ENCODE measurements around the gene MYH3. TPM values are rescaled to one million over a fixed set of nuclear protein-coding genes. Genes with fewer than 3 reads are reported as not detected.

MYH3 gene
- total RNA-seq, 1 experiment from 2014 or later: 1.6 TPM

DNA sequence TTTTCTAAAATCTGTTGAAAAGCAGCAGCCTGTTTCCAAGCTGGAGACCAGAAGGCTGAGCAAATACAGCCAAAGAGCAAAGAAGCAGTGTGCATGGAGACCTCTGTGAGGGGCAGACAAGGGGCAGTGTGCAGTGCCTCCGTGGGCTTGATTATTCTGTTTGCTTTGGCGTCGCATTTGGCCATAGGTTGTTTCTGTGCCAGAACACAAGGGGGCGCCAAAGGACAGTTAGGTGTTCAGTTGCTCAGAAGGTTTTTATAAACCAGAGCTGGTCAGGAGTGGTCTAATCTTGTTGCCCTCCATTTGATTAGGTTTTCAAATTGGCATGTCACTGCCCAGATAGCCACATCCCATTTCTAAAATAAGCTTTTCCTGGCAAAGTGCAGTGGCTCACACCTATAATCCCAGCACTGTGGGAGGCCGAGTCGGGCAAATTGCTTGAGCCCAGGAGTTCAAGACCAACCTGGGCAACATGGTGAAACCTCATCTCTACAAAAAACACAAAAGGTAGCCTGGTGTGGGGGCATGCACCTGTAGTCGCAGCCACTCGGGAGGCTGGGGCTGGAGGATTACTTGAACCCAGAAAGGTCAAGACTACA lies 10.6 kb downstream of the MYH3 start:
- ATAC-seq (peak; percentile 90), DNase-seq (ENCODE audit: low spot score) (peak; percentile 83)
- ChIA-PET CTCF (interaction anchor here (0.6 to 4.8 kb wide), 43 partner anchors 8 to 1351 kb away, joined by 3 to 63 read pairs (median 5); partner anchors contain the start of genes MYH2, MYH3 and ZNF18), POLR2A (interaction anchor here (0.6 kb wide), 1 partner anchor 18 kb away, joined by 3 read pairs; no protein-coding TSS in a partner anchor)
- no peak overlapping the region for H3K27ac Mint-ChIP-seq
- H3K36me3 Mint-ChIP-seq: no peaks in the 10 kb centered on the region
- H3K4me3 Mint-ChIP-seq: no peak overlapping the region
- TF ChIP-seq, protein P1, sequence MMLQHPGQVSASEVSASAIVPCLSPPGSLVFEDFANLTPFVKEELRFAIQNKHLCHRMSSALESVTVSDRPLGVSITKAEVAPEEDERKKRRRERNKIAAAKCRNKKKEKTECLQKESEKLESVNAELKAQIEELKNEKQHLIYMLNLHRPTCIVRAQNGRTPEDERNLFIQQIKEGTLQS (CRISPR knock-in tag; conservative IDR thresholded peaks at IDR 0.05): no peak
- TF ChIP-seq ZNF396 (CRISPR knock-in tag; IDR thresholded peaks at IDR 0.05; ENCODE audit: borderline replicate concordance): no peak
- TF ChIP-seq, protein P2, sequence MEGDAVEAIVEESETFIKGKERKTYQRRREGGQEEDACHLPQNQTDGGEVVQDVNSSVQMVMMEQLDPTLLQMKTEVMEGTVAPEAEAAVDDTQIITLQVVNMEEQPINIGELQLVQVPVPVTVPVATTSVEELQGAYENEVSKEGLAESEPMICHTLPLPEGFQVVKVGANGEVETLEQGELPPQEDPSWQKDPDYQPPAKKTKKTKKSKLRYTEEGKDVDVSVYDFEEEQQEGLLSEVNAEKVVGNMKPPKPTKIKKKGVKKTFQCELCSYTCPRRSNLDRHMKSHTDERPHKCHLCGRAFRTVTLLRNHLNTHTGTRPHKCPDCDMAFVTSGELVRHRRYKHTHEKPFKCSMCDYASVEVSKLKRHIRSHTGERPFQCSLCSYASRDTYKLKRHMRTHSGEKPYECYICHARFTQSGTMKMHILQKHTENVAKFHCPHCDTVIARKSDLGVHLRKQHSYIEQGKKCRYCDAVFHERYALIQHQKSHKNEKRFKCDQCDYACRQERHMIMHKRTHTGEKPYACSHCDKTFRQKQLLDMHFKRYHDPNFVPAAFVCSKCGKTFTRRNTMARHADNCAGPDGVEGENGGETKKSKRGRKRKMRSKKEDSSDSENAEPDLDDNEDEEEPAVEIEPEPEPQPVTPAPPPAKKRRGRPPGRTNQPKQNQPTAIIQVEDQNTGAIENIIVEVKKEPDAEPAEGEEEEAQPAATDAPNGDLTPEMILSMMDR (IDR thresholded peaks at IDR 0.05): peak; percentile 67
- TF ChIP-seq, protein P3, sequence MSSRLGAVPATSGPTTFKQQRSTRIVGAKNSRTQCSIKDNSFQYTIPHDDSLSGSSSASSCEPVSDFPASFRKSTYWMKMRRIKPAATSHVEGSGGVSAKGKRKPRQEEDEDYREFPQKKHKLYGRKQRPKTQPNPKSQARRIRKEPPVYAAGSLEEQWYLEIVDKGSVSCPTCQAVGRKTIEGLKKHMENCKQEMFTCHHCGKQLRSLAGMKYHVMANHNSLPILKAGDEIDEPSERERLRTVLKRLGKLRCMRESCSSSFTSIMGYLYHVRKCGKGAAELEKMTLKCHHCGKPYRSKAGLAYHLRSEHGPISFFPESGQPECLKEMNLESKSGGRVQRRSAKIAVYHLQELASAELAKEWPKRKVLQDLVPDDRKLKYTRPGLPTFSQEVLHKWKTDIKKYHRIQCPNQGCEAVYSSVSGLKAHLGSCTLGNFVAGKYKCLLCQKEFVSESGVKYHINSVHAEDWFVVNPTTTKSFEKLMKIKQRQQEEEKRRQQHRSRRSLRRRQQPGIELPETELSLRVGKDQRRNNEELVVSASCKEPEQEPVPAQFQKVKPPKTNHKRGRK (CRISPR knock-in tag; IDR thresholded peaks at IDR 0.05; ENCODE audit: borderline replicate concordance): no peak
- no peaks in the 10 kb centered on the region for H3K9me3 Mint-ChIP-seq
- H3K27me3 Mint-ChIP-seq (ENCODE audit: low read depth): no peaks in the 10 kb centered on the region
- H3K4me1 Mint-ChIP-seq: no peaks in the 10 kb centered on the region

DNA sequence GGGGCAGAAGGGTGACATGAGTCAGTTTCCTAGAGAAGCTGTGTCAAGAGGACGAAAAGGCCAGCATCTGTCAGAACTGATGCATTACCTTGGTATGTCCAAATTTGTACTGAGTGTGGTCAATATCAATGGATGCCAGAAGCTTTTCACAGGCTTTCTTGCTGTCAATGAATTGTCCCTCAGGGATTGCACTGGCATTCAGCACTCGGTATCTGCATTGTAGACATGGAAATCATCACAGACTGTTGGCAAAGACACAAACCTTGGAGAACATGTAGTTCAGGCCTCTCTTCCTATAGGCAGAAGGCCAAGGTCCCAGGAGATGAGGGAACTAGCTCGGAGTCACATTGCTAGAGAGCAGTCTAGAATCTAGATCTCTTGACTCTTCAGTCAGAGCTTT lies 16.6 kb downstream of the MYH3 start:
- Mint-ChIP-seq H3K36me3 (peaks cover 4% of the 10 kb centered on the region; the same call in 1 of the 2 replicates), H3K4me1 (no peaks in the 10 kb centered on the region), H3K27me3 (ENCODE audit: low read depth) (no peaks in the 10 kb centered on the region), H3K9me3 (no peaks in the 10 kb centered on the region), H3K27ac (no peak overlapping the region), H3K4me3 (no peak overlapping the region)
- CTCF ChIA-PET: interaction anchor here (0.7 to 5.2 kb wide), 2 partner anchors 11 to 22 kb away, joined by 3 to 51 read pairs; no protein-coding TSS in a partner anchor
- no peak for ATAC-seq
- DNase-seq (ENCODE audit: low spot score): no peak
- TF ChIP-seq TCF7 (CRISPR knock-in tag; IDR thresholded peaks at IDR 0.05; ENCODE audit: low read depth) (no peak), ZNF416 (CRISPR knock-in tag; IDR thresholded peaks at IDR 0.05) (no peak), JUN (CRISPR knock-in tag; IDR thresholded peaks at IDR 0.05) (no peak), NFYB (CRISPR knock-in tag; conservative IDR thresholded peaks at IDR 0.05; ENCODE audit: low read depth) (no peak), NFE2L1 (CRISPR knock-in tag; IDR thresholded peaks at IDR 0.05) (no peak), ZNF671 (CRISPR knock-in tag; IDR thresholded peaks at IDR 0.05) (no peak), ZNF396 (CRISPR knock-in tag; IDR thresholded peaks at IDR 0.05; ENCODE audit: borderline replicate concordance) (no peak)
- TF ChIP-seq, protein P4, sequence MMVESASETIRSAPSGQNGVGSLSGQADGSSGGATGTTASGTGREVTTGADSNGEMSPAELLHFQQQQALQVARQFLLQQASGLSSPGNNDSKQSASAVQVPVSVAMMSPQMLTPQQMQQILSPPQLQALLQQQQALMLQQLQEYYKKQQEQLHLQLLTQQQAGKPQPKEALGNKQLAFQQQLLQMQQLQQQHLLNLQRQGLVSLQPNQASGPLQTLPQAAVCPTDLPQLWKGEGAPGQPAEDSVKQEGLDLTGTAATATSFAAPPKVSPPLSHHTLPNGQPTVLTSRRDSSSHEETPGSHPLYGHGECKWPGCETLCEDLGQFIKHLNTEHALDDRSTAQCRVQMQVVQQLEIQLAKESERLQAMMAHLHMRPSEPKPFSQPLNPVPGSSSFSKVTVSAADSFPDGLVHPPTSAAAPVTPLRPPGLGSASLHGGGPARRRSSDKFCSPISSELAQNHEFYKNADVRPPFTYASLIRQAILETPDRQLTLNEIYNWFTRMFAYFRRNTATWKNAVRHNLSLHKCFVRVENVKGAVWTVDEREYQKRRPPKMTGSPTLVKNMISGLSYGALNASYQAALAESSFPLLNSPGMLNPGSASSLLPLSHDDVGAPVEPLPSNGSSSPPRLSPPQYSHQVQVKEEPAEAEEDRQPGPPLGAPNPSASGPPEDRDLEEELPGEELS (CRISPR knock-in tag; IDR thresholded peaks at IDR 0.05): no peak
- TF ChIP-seq, protein P5, sequence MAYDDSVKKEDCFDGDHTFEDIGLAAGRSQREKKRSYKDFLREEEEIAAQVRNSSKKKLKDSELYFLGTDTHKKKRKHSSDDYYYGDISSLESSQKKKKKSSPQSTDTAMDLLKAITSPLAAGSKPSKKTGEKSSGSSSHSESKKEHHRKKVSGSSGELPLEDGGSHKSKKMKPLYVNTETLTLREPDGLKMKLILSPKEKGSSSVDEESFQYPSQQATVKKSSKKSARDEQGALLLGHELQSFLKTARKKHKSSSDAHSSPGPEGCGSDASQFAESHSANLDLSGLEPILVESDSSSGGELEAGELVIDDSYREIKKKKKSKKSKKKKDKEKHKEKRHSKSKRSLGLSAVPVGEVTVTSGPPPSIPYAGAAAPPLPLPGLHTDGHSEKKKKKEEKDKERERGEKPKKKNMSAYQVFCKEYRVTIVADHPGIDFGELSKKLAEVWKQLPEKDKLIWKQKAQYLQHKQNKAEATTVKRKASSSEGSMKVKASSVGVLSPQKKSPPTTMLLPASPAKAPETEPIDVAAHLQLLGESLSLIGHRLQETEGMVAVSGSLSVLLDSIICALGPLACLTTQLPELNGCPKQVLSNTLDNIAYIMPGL (CRISPR knock-in tag; IDR thresholded peaks at IDR 0.05): no peak
- TF ChIP-seq, protein P6, sequence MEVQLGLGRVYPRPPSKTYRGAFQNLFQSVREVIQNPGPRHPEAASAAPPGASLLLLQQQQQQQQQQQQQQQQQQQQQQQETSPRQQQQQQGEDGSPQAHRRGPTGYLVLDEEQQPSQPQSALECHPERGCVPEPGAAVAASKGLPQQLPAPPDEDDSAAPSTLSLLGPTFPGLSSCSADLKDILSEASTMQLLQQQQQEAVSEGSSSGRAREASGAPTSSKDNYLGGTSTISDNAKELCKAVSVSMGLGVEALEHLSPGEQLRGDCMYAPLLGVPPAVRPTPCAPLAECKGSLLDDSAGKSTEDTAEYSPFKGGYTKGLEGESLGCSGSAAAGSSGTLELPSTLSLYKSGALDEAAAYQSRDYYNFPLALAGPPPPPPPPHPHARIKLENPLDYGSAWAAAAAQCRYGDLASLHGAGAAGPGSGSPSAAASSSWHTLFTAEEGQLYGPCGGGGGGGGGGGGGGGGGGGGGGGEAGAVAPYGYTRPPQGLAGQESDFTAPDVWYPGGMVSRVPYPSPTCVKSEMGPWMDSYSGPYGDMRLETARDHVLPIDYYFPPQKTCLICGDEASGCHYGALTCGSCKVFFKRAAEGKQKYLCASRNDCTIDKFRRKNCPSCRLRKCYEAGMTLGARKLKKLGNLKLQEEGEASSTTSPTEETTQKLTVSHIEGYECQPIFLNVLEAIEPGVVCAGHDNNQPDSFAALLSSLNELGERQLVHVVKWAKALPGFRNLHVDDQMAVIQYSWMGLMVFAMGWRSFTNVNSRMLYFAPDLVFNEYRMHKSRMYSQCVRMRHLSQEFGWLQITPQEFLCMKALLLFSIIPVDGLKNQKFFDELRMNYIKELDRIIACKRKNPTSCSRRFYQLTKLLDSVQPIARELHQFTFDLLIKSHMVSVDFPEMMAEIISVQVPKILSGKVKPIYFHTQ (CRISPR knock-in tag; IDR thresholded peaks at IDR 0.05): no peak
- TF ChIP-seq, protein P7, sequence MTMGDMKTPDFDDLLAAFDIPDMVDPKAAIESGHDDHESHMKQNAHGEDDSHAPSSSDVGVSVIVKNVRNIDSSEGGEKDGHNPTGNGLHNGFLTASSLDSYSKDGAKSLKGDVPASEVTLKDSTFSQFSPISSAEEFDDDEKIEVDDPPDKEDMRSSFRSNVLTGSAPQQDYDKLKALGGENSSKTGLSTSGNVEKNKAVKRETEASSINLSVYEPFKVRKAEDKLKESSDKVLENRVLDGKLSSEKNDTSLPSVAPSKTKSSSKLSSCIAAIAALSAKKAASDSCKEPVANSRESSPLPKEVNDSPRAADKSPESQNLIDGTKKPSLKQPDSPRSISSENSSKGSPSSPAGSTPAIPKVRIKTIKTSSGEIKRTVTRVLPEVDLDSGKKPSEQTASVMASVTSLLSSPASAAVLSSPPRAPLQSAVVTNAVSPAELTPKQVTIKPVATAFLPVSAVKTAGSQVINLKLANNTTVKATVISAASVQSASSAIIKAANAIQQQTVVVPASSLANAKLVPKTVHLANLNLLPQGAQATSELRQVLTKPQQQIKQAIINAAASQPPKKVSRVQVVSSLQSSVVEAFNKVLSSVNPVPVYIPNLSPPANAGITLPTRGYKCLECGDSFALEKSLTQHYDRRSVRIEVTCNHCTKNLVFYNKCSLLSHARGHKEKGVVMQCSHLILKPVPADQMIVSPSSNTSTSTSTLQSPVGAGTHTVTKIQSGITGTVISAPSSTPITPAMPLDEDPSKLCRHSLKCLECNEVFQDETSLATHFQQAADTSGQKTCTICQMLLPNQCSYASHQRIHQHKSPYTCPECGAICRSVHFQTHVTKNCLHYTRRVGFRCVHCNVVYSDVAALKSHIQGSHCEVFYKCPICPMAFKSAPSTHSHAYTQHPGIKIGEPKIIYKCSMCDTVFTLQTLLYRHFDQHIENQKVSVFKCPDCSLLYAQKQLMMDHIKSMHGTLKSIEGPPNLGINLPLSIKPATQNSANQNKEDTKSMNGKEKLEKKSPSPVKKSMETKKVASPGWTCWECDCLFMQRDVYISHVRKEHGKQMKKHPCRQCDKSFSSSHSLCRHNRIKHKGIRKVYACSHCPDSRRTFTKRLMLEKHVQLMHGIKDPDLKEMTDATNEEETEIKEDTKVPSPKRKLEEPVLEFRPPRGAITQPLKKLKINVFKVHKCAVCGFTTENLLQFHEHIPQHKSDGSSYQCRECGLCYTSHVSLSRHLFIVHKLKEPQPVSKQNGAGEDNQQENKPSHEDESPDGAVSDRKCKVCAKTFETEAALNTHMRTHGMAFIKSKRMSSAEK (CRISPR knock-in tag; IDR thresholded peaks at IDR 0.05; ENCODE audit: borderline replicate concordance): no peak
- TF ChIP-seq, protein P8, sequence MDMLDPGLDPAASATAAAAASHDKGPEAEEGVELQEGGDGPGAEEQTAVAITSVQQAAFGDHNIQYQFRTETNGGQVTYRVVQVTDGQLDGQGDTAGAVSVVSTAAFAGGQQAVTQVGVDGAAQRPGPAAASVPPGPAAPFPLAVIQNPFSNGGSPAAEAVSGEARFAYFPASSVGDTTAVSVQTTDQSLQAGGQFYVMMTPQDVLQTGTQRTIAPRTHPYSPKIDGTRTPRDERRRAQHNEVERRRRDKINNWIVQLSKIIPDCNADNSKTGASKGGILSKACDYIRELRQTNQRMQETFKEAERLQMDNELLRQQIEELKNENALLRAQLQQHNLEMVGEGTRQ (CRISPR knock-in tag; IDR thresholded peaks at IDR 0.05): no peak
- POLR2A ChIA-PET: no interaction called here

Measured in WTC11 (cell line).